ENCODE measurements around the gene TEAD1. TPM values are rescaled to one million over a fixed set of nuclear protein-coding genes. Genes with fewer than 3 reads are reported as not detected.
A peak's percentile ranks its signal among the peaks of the same experiment; 100 is the strongest.

The TEAD1 gene
- total and polyA plus RNA-seq, 2 donors (not counting 1 experiment from before 2014, with no cell fraction given): 88.6 to 121 TPM

DNA sequence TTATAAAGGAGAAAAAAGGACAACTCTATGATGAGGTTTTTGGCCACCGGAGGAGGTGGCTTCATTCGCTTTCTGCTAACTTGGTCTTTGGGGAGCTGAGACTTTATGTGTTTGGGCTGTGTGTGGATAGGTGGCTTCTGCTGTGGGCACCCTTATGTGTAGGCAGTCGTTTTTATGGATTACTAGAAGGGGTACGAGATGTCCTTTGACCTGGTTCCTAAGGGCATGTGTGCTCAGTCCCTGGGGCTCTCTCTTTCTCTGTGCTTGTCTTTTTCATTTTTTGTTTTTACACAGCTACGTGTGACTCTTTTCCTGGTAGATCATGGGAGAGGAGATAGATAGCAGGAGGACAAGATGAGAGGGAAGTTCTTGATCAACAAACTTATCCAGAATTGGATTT lies 93.4 kb downstream of the TEAD1 start:
- H3K27ac ChIP-seq (ENCODE audit: insufficient read depth, low read length): no peak overlapping the region
- H3K36me3 ChIP-seq (ENCODE audit: control insufficient read depth, insufficient read depth, low read length): peaks cover 7% of the 10 kb centered on the region
- H3K9ac ChIP-seq (ENCODE audit: insufficient read depth, low read length): no peak overlapping the region
- no peak overlapping the region for H2AFZ ChIP-seq (ENCODE audit: low read length)
- no peak for DNase-seq (ENCODE audit: low read depth in 2 of 2)
- no peaks in the 10 kb centered on the region for H3K27me3 ChIP-seq (ENCODE audit: control insufficient read depth, insufficient read depth, low read length)
- no peak overlapping the region for H3K4me3 ChIP-seq (replicated peaks in 1 of 4; ENCODE audit: control extremely low read depth in 1 of 4, insufficient read depth in 1 of 4, low read depth in 3 of 4, low read length in 4 of 4)
- no peaks in the 10 kb centered on the region for H4K20me1 ChIP-seq (ENCODE audit: control insufficient read depth, extremely low read depth, insufficient read depth, low read length)
- peaks cover 42% of the 10 kb centered on the region for H3K4me1 ChIP-seq (ENCODE audit: control insufficient read depth, extremely low read depth, insufficient read depth, low read length)
- TF ChIP-seq, protein P1, sequence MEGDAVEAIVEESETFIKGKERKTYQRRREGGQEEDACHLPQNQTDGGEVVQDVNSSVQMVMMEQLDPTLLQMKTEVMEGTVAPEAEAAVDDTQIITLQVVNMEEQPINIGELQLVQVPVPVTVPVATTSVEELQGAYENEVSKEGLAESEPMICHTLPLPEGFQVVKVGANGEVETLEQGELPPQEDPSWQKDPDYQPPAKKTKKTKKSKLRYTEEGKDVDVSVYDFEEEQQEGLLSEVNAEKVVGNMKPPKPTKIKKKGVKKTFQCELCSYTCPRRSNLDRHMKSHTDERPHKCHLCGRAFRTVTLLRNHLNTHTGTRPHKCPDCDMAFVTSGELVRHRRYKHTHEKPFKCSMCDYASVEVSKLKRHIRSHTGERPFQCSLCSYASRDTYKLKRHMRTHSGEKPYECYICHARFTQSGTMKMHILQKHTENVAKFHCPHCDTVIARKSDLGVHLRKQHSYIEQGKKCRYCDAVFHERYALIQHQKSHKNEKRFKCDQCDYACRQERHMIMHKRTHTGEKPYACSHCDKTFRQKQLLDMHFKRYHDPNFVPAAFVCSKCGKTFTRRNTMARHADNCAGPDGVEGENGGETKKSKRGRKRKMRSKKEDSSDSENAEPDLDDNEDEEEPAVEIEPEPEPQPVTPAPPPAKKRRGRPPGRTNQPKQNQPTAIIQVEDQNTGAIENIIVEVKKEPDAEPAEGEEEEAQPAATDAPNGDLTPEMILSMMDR (conservative IDR thresholded peaks at IDR 0.05 in 1 of 2, IDR thresholded peaks at IDR 0.05 in 1 of 2; ENCODE audit: low read depth in 1 of 2, low read length in 2 of 2): no peak
- no peak for TF ChIP-seq EZH2 (IDR thresholded peaks at IDR 0.05; ENCODE audit: low read length, missing control alignments)
- peaks cover 94% of the 10 kb centered on the region for H3K79me2 ChIP-seq (ENCODE audit: control insufficient read depth, insufficient read depth, low read length)
- H3K9me3 ChIP-seq (ENCODE audit: control insufficient read depth, insufficient read depth, low read depth, low read length): no peaks in the 10 kb centered on the region
- H3K4me2 ChIP-seq (ENCODE audit: extremely low read depth, insufficient read depth, low read length): no peak overlapping the region

- no peaks in the 10 kb centered on the region for H4K20me1 ChIP-seq (ENCODE audit: control insufficient read depth, extremely low read depth, insufficient read depth, low read length)
- H3K4me2 ChIP-seq (ENCODE audit: extremely low read depth, insufficient read depth, low read length): peak overlapping the region; percentile 16
- H3K27ac ChIP-seq (ENCODE audit: insufficient read depth, low read length): peak overlapping the region; percentile 74
- DNase-seq (ENCODE audit: low read depth in 2 of 2): no peak
- no peak overlapping the region for H3K4me3 ChIP-seq (replicated peaks in 1 of 4; ENCODE audit: control extremely low read depth in 1 of 4, insufficient read depth in 1 of 4, low read depth in 3 of 4, low read length in 4 of 4)
- peaks cover 95% of the 10 kb centered on the region for H3K79me2 ChIP-seq (ENCODE audit: control insufficient read depth, insufficient read depth, low read length)
- peaks cover 46% of the 10 kb centered on the region for H3K4me1 ChIP-seq (ENCODE audit: control insufficient read depth, extremely low read depth, insufficient read depth, low read length)
- H3K9me3 ChIP-seq (ENCODE audit: control insufficient read depth, insufficient read depth, low read depth, low read length): no peaks in the 10 kb centered on the region
- H3K36me3 ChIP-seq (ENCODE audit: control insufficient read depth, insufficient read depth, low read length): peaks cover 7% of the 10 kb centered on the region
- no peak overlapping the region for H3K9ac ChIP-seq (ENCODE audit: insufficient read depth, low read length)
- no peak overlapping the region for H2AFZ ChIP-seq (ENCODE audit: low read length)
- TF ChIP-seq, protein P1 (conservative IDR thresholded peaks at IDR 0.05 in 1 of 2, IDR thresholded peaks at IDR 0.05 in 1 of 2; ENCODE audit: low read depth in 1 of 2, low read length in 2 of 2): no peak
- TF ChIP-seq EZH2 (IDR thresholded peaks at IDR 0.05; ENCODE audit: low read length, missing control alignments): no peak
- no peaks in the 10 kb centered on the region for H3K27me3 ChIP-seq (ENCODE audit: control insufficient read depth, insufficient read depth, low read length)
Measured at GRCh38 chr11:12768726-12769673, 94.8 kb downstream of the TEAD1 start.

DNA sequence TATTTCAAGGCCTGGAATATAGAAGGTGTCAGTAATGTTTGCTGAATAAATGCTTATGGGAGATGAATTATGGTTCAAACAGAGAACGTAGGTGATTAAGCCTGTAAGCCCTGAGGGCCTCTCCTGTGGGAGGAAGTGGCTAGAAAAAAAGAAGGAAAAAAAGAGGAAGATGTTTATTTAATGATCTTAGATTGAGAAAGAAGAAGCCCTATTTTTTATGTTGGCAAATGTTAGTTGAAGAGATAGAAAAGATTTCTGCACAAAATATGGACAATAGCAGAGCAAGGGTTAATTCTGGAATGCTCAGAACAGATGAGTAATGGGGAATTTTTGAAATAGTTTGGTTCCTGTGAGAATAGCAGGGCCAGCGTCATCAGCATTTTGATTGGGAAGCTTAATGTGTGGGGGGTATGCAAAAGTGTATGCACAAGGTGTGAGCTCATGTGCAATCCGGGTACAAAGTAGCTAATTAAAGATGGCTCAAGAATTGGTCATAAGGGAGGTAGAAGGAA lies 95.7 kb downstream of the TEAD1 start:
- peak; percentile 56 to 95 for DNase-seq (ENCODE audit: low read depth in 2 of 2)
- Histone ChIP-seq H3K27me3 (ENCODE audit: control insufficient read depth, insufficient read depth, low read length) (no peaks in the 10 kb centered on the region), H3K9me3 (ENCODE audit: control insufficient read depth, insufficient read depth, low read depth, low read length) (no peaks in the 10 kb centered on the region), H3K4me3 (replicated peaks in 1 of 4; ENCODE audit: control extremely low read depth in 1 of 4, insufficient read depth in 1 of 4, low read depth in 3 of 4, low read length in 4 of 4) (no peak overlapping the region), H3K27ac (ENCODE audit: insufficient read depth, low read length) (peak overlapping the region; percentile 74), H3K79me2 (ENCODE audit: control insufficient read depth, insufficient read depth, low read length) (peaks cover 97% of the 10 kb centered on the region), H3K36me3 (ENCODE audit: control insufficient read depth, insufficient read depth, low read length) (peaks cover 6% of the 10 kb centered on the region), H4K20me1 (ENCODE audit: control insufficient read depth, extremely low read depth, insufficient read depth, low read length) (no peaks in the 10 kb centered on the region), H3K4me1 (ENCODE audit: control insufficient read depth, extremely low read depth, insufficient read depth, low read length) (peaks cover 46% of the 10 kb centered on the region), H3K4me2 (ENCODE audit: extremely low read depth, insufficient read depth, low read length) (peak overlapping the region; percentile 16), H3K9ac (ENCODE audit: insufficient read depth, low read length) (no peak overlapping the region), H2AFZ (ENCODE audit: low read length) (no peak overlapping the region)
- TF ChIP-seq, protein P1 (conservative IDR thresholded peaks at IDR 0.05 in 1 of 2, IDR thresholded peaks at IDR 0.05 in 1 of 2; ENCODE audit: low read depth in 1 of 2, low read length in 2 of 2): no peak
- TF ChIP-seq EZH2 (IDR thresholded peaks at IDR 0.05; ENCODE audit: low read length, missing control alignments): no peak

All from fibroblast of lung (primary cell).